K562 (cell line): ENCODE results near the gene ABCF3. TPM values are rescaled to one million over a fixed set of nuclear protein-coding genes. Genes with fewer than 3 reads are reported as not detected.
A peak's percentile ranks its signal among the peaks of the same experiment; 100 is the strongest.

Source experiments
- ATAC-seq: fragments of 200-7000 bp; cut with Tn5 transposase; 3 replicates; pipeline ENCODE4 v1.9.1; 2020; ENCODE audit warnings: moderate library complexity
- BruUV-seq: library from RNA; stranded (reverse); fragments of 400-500 nt; replicated peaks from 2 replicates; lab custom pipeline; 2021; lab: Mats Ljungman, UMichigan
- CTCF ChIA-PET: fragments of 300-600 bp; formaldehyde crosslinking; extraction: SDS; loops from one replicate; lab custom pipeline; 2021; ENCODE audit warnings: low intra/inter-chr PET ratio; lab: Yijun Ruan, JAX
- POLR2A ChIA-PET: fragments of 300-600, 350-650 bp; sonication (Branson Sonifier 250); formaldehyde crosslinking; extraction: SDS; loops from one replicate; lab custom pipeline; 2021; ENCODE audit warnings: antibody characterized with exemption, inconsistent platforms; lab: Yijun Ruan, JAX
- DNase-seq, 4 experiments: peaks; one replicate each; pipeline versions ENCODE4 v3.0.0 to v3.0.0-alpha.2; 2011 to 2018; ENCODE audit warnings: low spot score in 3 of 4, mixed read lengths in 3 of 4; ENCODE audit errors: extremely low read depth in 1 of 4
- FAIRE-seq: peaks from 2 replicates; lab custom pipeline; 2011; peaks lifted over from hg19 to GRCh38; lab: Jason Lieb, UNC
- H2AFZ ChIP-seq: 2 replicates; pipeline ENCODE4 v1.6.0; 2011; ENCODE audit warnings: low read depth, low read length, control low read depth, inconsistent platforms
- H3K27ac ChIP-seq: fragments of 200-600 bp; 3 replicates; pipeline ENCODE4 v1.8.0; 2011; ENCODE audit warnings: low read depth, mild to moderate bottlenecking, control low read depth, inconsistent platforms, low read length, moderate library complexity, mixed read lengths; ENCODE audit errors: extremely low read depth
- H3K27me3 ChIP-seq, 2 experiments: fragments of 300-600 bp in 1 of 2; 2 replicates in 1 of 2; 3 replicates in 1 of 2; pipeline versions ENCODE4 v1.6.0 to v1.8.0; 2011; ENCODE audit warnings: inconsistent platforms in 2 of 2, low read length in 2 of 2, mild to moderate bottlenecking in 1 of 2, mixed read lengths in 1 of 2, moderate library complexity in 1 of 2; ENCODE audit not compliant: control insufficient read depth in 2 of 2, insufficient read depth in 2 of 2
- H3K36me3 ChIP-seq: fragments of 300-600 bp; 3 replicates; pipeline ENCODE4 v1.8.0; 2011; ENCODE audit warnings: mild to moderate bottlenecking, low read length, inconsistent platforms; ENCODE audit not compliant: control insufficient read depth, insufficient read depth
- H3K4me1 ChIP-seq, 2 experiments: fragments of 200-600 bp in 1 of 2; replicated peaks in 1 of 2; 2 replicates in 1 of 2; 3 replicates in 1 of 2; pipeline versions ENCODE4 v1.5.1 to v1.8.0; 2011; ENCODE audit warnings: inconsistent platforms in 2 of 2, low read length in 2 of 2, mild to moderate bottlenecking in 1 of 2, mixed read lengths in 1 of 2, moderate library complexity in 1 of 2; ENCODE audit not compliant: control insufficient read depth in 2 of 2, insufficient read depth in 2 of 2
- H3K4me2 ChIP-seq: 2 replicates; pipeline ENCODE4 v1.6.1; 2011; ENCODE audit warnings: low read length, control low read depth, inconsistent platforms, mixed read lengths; ENCODE audit not compliant: insufficient read depth
- H3K4me3 ChIP-seq: fragments of 200-600 bp; sonication (generic), shearing (Covaris generic); 2 replicates; pipeline ENCODE4 v1.5.1; 2016; ENCODE audit warnings: control low read depth, inconsistent platforms
- H3K79me2 ChIP-seq: fragments of 200-600 bp; 3 replicates; pipeline ENCODE4 v1.8.0; 2011; ENCODE audit warnings: low read length, inconsistent platforms; ENCODE audit not compliant: control insufficient read depth, insufficient read depth
- H3K9ac ChIP-seq, 2 experiments: 2 replicates each; pipeline versions ENCODE4 v1.6.0 to v1.6.1; 2011; ENCODE audit warnings: low read depth in 2 of 2, low read length in 2 of 2, control low read depth in 1 of 2, inconsistent platforms in 1 of 2, mild to moderate bottlenecking in 1 of 2, mixed read lengths in 1 of 2; ENCODE audit not compliant: insufficient read depth in 1 of 2
- H3K9me1 ChIP-seq: one replicate; pipeline ENCODE4 v1.6.0; 2011; ENCODE audit warnings: inconsistent platforms, mild to moderate bottlenecking, low read length, moderate library complexity; ENCODE audit not compliant: control insufficient read depth, insufficient read depth
- H3K9me3 ChIP-seq: replicated peaks from 2 replicates; pipeline ENCODE4 v1.5.1; 2011; ENCODE audit warnings: low read depth, low read length, inconsistent platforms; ENCODE audit not compliant: control insufficient read depth, insufficient read depth
- H4K20me1 ChIP-seq: replicated peaks from 2 replicates; pipeline ENCODE4 v1.6.1; 2011; ENCODE audit warnings: low read length, inconsistent platforms, mixed read lengths; ENCODE audit not compliant: control insufficient read depth, insufficient read depth
- ARID2 ChIP-seq: fragments of 450-650 bp; IDR thresholded peaks from 2 replicates; pipeline ENCODE4 v1.6.1; 2017; ENCODE audit warnings: antibody characterized with exemption, mild to moderate bottlenecking
- ARNT ChIP-seq, 2 experiments: fragments of 450-650 bp; IDR thresholded peaks; 2 replicates each; pipeline ENCODE4 v1.6.1; 2016; ENCODE audit warnings: mild to moderate bottlenecking in 1 of 2
- CBX5 ChIP-seq: IDR thresholded peaks from 2 replicates; pipeline ENCODE4 v1.6.1; 2014; ENCODE audit warnings: low read depth, borderline replicate concordance
- CEBPZ ChIP-seq: fragments of 150-350 bp; IDR thresholded peaks from 2 replicates; pipeline ENCODE4 v1.6.1; 2014; ENCODE audit warnings: low read depth, mild to moderate bottlenecking, low read length, borderline replicate concordance
- HCFC1 ChIP-seq: IDR thresholded peaks from 2 replicates; pipeline ENCODE4 v1.6.1; 2012; ENCODE audit warnings: low read depth, low read length, improper control_type of control experiment
- HES1 ChIP-seq: fragments of 450-650 bp; IDR thresholded peaks from 2 replicates; pipeline ENCODE4 v1.6.1; 2016; ENCODE audit warnings: low read depth, mild to moderate bottlenecking, moderate library complexity
- HEY1 ChIP-seq: fragments of 250-450 bp; sonication (Bioruptor Pico); IDR thresholded peaks from 2 replicates; pipeline ENCODE4 v1.5.0; 2020; ENCODE audit warnings: mild to moderate bottlenecking, moderate library complexity, borderline replicate concordance
- MXD1 ChIP-seq: fragments of 250-450 bp; sonication (Bioruptor Pico); IDR thresholded peaks from 2 replicates; pipeline ENCODE4 v1.8.0; 2021; ENCODE audit warnings: borderline replicate concordance, mild to moderate bottlenecking, moderate library complexity; ENCODE audit not compliant: poor library complexity, severe bottlenecking
- NFXL1 ChIP-seq: fragments of 450-650 bp; formaldehyde crosslinking; IDR thresholded peaks from 2 replicates; pipeline ENCODE4 v1.4.0; 2021; ENCODE audit warnings: mild to moderate bottlenecking
- SMAD4 ChIP-seq: fragments of 250-450 bp; sonication (Bioruptor Pico); conservative IDR thresholded peaks from 2 replicates; pipeline ENCODE4 v1.8.0; 2021; ENCODE audit warnings: inconsistent platforms, mild to moderate bottlenecking, moderate library complexity
- ZBTB2 ChIP-seq: fragments of 450-650 bp; IDR thresholded peaks from 2 replicates; pipeline ENCODE4 v1.6.1; 2016; ENCODE audit warnings: antibody characterized with exemption
- ZFP30 ChIP-seq: fragments of 250-450 bp; sonication (Bioruptor Pico); IDR thresholded peaks from 2 replicates; pipeline ENCODE4 v1.8.0; 2022; ENCODE audit warnings: moderate library complexity, mild to moderate bottlenecking, inconsistent platforms, borderline replicate concordance
- ZNF124 ChIP-seq: sonication (generic); formaldehyde crosslinking; IDR thresholded peaks from 2 replicates; pipeline ENCODE4 v1.8.1; 2022; ENCODE audit warnings: missing genetic modification reagents
- ZNF217 ChIP-seq: sonication (generic); formaldehyde crosslinking; IDR thresholded peaks from 2 replicates; pipeline ENCODE4 v1.8.0; 2022; ENCODE audit warnings: mild to moderate bottlenecking, missing genetic modification reagents
- ZNF699 ChIP-seq: fragments of 250-450 bp; sonication (Bioruptor Pico); IDR thresholded peaks from 2 replicates; pipeline ENCODE4 v1.8.0; 2021; ENCODE audit warnings: mild to moderate bottlenecking, moderate library complexity; ENCODE audit not compliant: insufficient replicate concordance
- WGBS: fragments of 100-300 bp; shearing (Covaris generic); methylation state at CpG from one replicate; pipeline ENCODE4 v1.1.6; 2016; ENCODE audit warnings: low coverage, mixed read lengths; ENCODE audit not compliant: insufficient coverage; ENCODE audit errors: missing lambda C conversion rate; 5-methylcytosine and 5-hydroxymethylcytosine counted together
- in situ Hi-C: fragments of 300-500 bp; cut with MboI; formaldehyde crosslinking; loops from 4 replicates; pipeline ENCODE4 v1.15.0; 2018; ENCODE audit warnings: inconsistent platforms, mixed read lengths
- intact Hi-C: fragments of 100-400 bp; cut with micrococcal nuclease; formaldehyde crosslinking; loops from 2 replicates; pipeline ENCODE4 v1.14.2; 2022
- polyA plus RNA-seq, 8 experiments: library from polyadenylated mRNA; depleted of rRNA in 4 of 8; stranded (reverse) in 5 of 8; unstranded in 3 of 8; fragments of >200 nt; fragmentation: Nextera tagmentation in 2 of 8; fragmentation: Illumina TruSeq in 1 of 8; extraction: Ambion mirVana in 2 of 8; extraction: Trizol in 1 of 8; gene quantifications; 2 replicates each; pipeline versions ENCODE4 v1.2.1 to v1.2.3, GENCODE V29; 2011 to 2014; ENCODE audit warnings: inconsistent platforms in 1 of 8, missing spikeins in 1 of 8
- total RNA-seq, 7 experiments: library from RNA; depleted of rRNA in 6 of 7; stranded (reverse); fragments of >200 nt in 6 of 7; fragmentation: Illumina TruSeq in 2 of 7; extraction: Trizol in 2 of 7; gene quantifications; 2 replicates each; pipeline versions ENCODE4 v1.2.1 to v1.2.3, GENCODE V29; 2011 to 2021; ENCODE audit warnings: low replicate concordance in 1 of 7

Gene ABCF3
- total and polyA plus RNA-seq, 9 of the 15 experiments (the other 6 are each of a cell fraction or from before 2014, with no cell fraction given): 6.7 to 77.9 (median 45.1) TPM

GRCh38 chr3:184177767-184178306 lies 8.2 kb upstream of the ABCF3 start:
- WGBS: 94% methylated on average over 10 of the region's 14 CpGs
- Histone ChIP-seq H3K27me3 (no peaks in the 10 kb centered on the region), H3K4me1 (peaks cover 29 to 35% of the 10 kb centered on the region in 2 experiments; a peak in 4 of 5 replicates), H3K36me3 (peaks cover 70% of the 10 kb centered on the region), H3K4me3 (no peak overlapping the region), H3K9me1 (no peaks in the 10 kb centered on the region), H3K9me3 (no peaks in the 10 kb centered on the region), H2AFZ (no peak overlapping the region), H4K20me1 (peaks cover 20% of the 10 kb centered on the region), H3K4me2 (no peak overlapping the region), H3K9ac (peak overlapping the region in 1 of 2 experiments; percentile 100; a peak in 2 of 4 replicates), H3K27ac (peak overlapping the region; percentile 31; the same call in 1 of the 3 replicates), H3K79me2 (peaks cover 46% of the 10 kb centered on the region)
- DNase-seq: no peak
- no peak for ATAC-seq
- intact Hi-C loops (no loop called here), in situ Hi-C loops (no loop called here)
- FAIRE-seq: no peak
- POLR2A ChIA-PET: interaction anchor here (0.6 to 2.6 kb wide), 3 partner anchors 8 to 43 kb away, joined by 3 to 20 read pairs (median 3); partner anchors contain the start of genes ABCF3 and EIF2B5
- CTCF ChIA-PET: no interaction called here
- no TSS peak for BruUV-seq
- no peak for TF ChIP-seq ZNF217 (CRISPR knock-in tag)
- no peak for TF ChIP-seq SMAD4 (CRISPR knock-in tag)
- no peak for TF ChIP-seq ZNF699 (CRISPR knock-in tag)
- TF ChIP-seq HEY1 (CRISPR knock-in tag): no peak
- TF ChIP-seq ZNF124 (CRISPR knock-in tag): no peak
- TF ChIP-seq CEBPZ: no peak
- no peak for TF ChIP-seq ARID2
- no peak for TF ChIP-seq CBX5
- TF ChIP-seq HES1: no peak
- TF ChIP-seq ARNT (IDR thresholded peaks at IDR 0.05): no peak
- no peak for TF ChIP-seq HCFC1
- TF ChIP-seq ZFP30: no peak
- TF ChIP-seq ZBTB2: no peak
- TF ChIP-seq MXD1 (CRISPR knock-in tag): no peak
- no peak for TF ChIP-seq NFXL1 (CRISPR knock-in tag)
